Loucy (cell line): Measurements from ENCODE around the gene NUDT3.

ENCODE experiments used
- EZH2phosphoT487 ChIP-seq: fragments of 200-600 bp; IDR thresholded peaks from 2 replicates; pipeline ENCODE4 v1.6.1; 2018; ENCODE audit warnings: antibody characterized with exemption, mild to moderate bottlenecking, moderate library complexity, borderline replicate concordance
- TF ChIP-seq, protein P1 (sequence below): fragments of 200-600 bp; sonication (generic); conservative IDR thresholded peaks from 2 replicates; pipeline ENCODE4 v1.5.1; 2014; ENCODE audit warnings: mild to moderate bottlenecking, antibody characterized with exemption, low read length

DNA sequence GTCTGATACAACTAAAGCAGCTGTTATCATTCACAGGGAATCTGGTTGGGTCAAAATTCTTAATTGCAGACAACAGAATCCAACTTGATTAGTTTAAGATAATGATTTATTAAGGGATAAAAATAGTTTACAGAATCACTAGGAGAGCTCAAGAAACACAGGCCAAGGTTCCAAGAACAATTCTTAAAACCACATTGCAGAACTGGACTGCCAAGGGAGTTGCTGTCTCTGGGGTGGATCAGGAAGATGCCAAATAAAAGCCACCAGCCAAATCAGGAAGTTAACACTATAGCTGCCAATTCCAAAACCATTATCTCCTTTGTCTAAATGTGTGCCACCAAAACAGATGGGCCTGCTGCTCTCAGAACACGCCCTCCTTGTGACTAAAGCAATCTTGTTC is 53.7 kb downstream of the NUDT3 start:
- TF ChIP-seq, protein P1, sequence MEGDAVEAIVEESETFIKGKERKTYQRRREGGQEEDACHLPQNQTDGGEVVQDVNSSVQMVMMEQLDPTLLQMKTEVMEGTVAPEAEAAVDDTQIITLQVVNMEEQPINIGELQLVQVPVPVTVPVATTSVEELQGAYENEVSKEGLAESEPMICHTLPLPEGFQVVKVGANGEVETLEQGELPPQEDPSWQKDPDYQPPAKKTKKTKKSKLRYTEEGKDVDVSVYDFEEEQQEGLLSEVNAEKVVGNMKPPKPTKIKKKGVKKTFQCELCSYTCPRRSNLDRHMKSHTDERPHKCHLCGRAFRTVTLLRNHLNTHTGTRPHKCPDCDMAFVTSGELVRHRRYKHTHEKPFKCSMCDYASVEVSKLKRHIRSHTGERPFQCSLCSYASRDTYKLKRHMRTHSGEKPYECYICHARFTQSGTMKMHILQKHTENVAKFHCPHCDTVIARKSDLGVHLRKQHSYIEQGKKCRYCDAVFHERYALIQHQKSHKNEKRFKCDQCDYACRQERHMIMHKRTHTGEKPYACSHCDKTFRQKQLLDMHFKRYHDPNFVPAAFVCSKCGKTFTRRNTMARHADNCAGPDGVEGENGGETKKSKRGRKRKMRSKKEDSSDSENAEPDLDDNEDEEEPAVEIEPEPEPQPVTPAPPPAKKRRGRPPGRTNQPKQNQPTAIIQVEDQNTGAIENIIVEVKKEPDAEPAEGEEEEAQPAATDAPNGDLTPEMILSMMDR = no peak
- no peak for TF ChIP-seq EZH2phosphoT487
